Transverse colon (tissue), 4 donors: ENCODE results near the gene SELENBP1. TPM values are rescaled to one million over a fixed set of nuclear protein-coding genes. Genes with fewer than 3 reads are reported as not detected.
"Not testable (repeated sequence)": the region's sequence is repeated elsewhere in the genome, so short reads cannot be mapped to it uniquely, and the experiment has no call there.

Experiments
- DNase-seq: peaks from one replicate; pipeline ENCODE4 v3.0.0-alpha.2; 2019
- H3K27ac ChIP-seq, 4 donors: fragments of 200-600 bp; sonication (generic); 2 replicates each; pipeline ENCODE4 v1.5.1; 2016 to 2018; ENCODE audit warnings: inconsistent platforms in 4 of 4
- H3K27me3 ChIP-seq: fragments of 200-600 bp; sonication (generic); 2 replicates; pipeline ENCODE4 v1.5.1; 2017; ENCODE audit warnings: inconsistent platforms
- H3K36me3 ChIP-seq, 4 donors: fragments of 200-600 bp; sonication (generic); 2 replicates each; pipeline ENCODE4 v1.5.1; 2017 to 2019; ENCODE audit warnings: inconsistent platforms in 4 of 4
- H3K4me1 ChIP-seq, 4 donors: fragments of 200-600 bp; sonication (generic); 2 replicates each; pipeline ENCODE4 v1.5.1; 2017 to 2020; ENCODE audit warnings: inconsistent platforms in 4 of 4
- H3K4me3 ChIP-seq, 4 donors: fragments of 200-600 bp; sonication (generic); 1 replicate in 1 of 4; 2 replicates in 3 of 4; pipeline versions ENCODE4 v1.5.1 to v1.6.1; 2017 to 2019; ENCODE audit warnings: inconsistent platforms in 4 of 4
- H3K9me3 ChIP-seq, 2 donors: fragments of 200-600 bp; sonication (generic); 2 replicates each; pipeline ENCODE4 v1.5.1; 2017 to 2019; ENCODE audit warnings: inconsistent platforms in 2 of 2
- EP300 ChIP-seq: sonication (generic); formaldehyde crosslinking; IDR thresholded peaks from one replicate; pipeline ENCODE4 v1.6.1; 2017; ENCODE audit warnings: antibody characterized with exemption, low read depth
- POLR2A ChIP-seq: fragments of 450-650 bp; IDR thresholded peaks from one replicate; pipeline ENCODE4 v1.6.1; 2016; ENCODE audit warnings: antibody characterized with exemption, mild to moderate bottlenecking, moderate library complexity
- POLR2AphosphoS5 ChIP-seq, 3 donors: sonication (generic); formaldehyde crosslinking; IDR thresholded peaks; one replicate each; pipeline ENCODE4 v1.6.1; 2016; ENCODE audit warnings: antibody characterized with exemption in 3 of 3
- WGBS, 2 donors: methylation state at CpG; one replicate each; pipeline ENCODE4 v1.1.5; 2018; ENCODE audit warnings: low coverage in 1 of 2; 5-methylcytosine and 5-hydroxymethylcytosine counted together
- in situ Hi-C, 4 donors: fragments of 200-750 bp; cut with MboI; loops; one replicate each; pipeline versions ENCODE4 v1.15.0 to v1.15.1; 2017; ENCODE audit warnings: low sequenced_read_pairs in 3 of 4, low pct_ligation_motif_present in 1 of 4, low pct_unique_long_range_greater_than_20kb in 1 of 4
- intact Hi-C: fragments of 100-400 bp; cut with DNase I; formaldehyde crosslinking; loops from one replicate; pipeline ENCODE4 v1.15.1; 2023; ENCODE audit warnings: low total_unique reads
- total RNA-seq, 4 donors: library from RNA; depleted of rRNA; stranded (reverse); fragments of >200 nt; gene quantifications; one replicate each; pipeline ENCODE4 v1.1.0, GENCODE V29; 2016
- TF ChIP-seq, protein P1 (sequence below), 5 experiments: fragments of 200-600 bp in 3 of 5; fragments of 450-650 bp in 2 of 5; sonication (generic) in 3 of 5; IDR thresholded peaks; 1 replicate in 2 of 5; 2 replicates in 3 of 5; pipeline ENCODE4 v1.5.1; 2016 to 2017; ENCODE audit warnings: antibody characterized with exemption in 5 of 5, inconsistent platforms in 3 of 5, mild to moderate bottlenecking in 2 of 5, moderate library complexity in 1 of 5

SELENBP1 gene
- total RNA-seq, 4 donors from 2014 or later: 1,079 to 3,856 (median 3,214) TPM

DNA sequence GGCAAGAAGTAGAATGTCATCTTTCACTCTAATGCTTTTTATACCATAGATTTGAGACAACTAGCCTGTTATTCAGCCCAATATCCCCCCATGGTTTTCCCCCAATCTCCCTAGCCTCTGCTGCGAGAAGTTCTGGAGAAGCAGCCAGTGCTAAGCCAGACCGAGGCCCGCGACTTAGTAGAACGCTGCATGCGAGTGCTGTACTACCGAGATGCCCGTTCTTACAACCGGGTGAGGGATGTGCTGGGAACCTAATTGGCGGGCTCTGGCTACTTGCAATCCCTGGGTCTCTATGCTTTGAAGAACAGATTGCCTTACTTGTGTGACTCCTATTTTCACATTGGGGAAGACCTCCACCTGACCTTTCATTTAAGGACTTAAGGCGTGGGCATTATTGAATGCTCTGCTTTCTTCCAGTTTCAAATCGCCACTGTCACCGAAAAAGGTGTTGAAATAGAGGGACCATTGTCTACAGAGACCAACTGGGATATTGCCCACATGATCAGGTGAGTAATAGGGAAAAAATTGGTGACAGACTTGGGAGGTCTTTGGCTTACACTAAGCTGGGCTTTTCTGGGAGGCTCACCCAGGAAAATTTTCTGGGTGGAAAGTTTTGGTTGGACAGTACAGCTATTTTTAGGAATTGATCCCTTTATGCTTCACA is 28.8 kb upstream of the SELENBP1 start:
- WGBS, 2 donors: 93 to 100% methylated on average over 2 to 13 of the region's 13 CpGs
- TF ChIP-seq, protein P1, sequence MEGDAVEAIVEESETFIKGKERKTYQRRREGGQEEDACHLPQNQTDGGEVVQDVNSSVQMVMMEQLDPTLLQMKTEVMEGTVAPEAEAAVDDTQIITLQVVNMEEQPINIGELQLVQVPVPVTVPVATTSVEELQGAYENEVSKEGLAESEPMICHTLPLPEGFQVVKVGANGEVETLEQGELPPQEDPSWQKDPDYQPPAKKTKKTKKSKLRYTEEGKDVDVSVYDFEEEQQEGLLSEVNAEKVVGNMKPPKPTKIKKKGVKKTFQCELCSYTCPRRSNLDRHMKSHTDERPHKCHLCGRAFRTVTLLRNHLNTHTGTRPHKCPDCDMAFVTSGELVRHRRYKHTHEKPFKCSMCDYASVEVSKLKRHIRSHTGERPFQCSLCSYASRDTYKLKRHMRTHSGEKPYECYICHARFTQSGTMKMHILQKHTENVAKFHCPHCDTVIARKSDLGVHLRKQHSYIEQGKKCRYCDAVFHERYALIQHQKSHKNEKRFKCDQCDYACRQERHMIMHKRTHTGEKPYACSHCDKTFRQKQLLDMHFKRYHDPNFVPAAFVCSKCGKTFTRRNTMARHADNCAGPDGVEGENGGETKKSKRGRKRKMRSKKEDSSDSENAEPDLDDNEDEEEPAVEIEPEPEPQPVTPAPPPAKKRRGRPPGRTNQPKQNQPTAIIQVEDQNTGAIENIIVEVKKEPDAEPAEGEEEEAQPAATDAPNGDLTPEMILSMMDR (IDR thresholded peaks at IDR 0.05): no peak
- TF ChIP-seq POLR2A (no peak), EP300 (no peak), POLR2AphosphoS5 (IDR thresholded peaks at IDR 0.05) (no peak)
- H3K36me3 ChIP-seq: peaks cover 0 to 30% (median 10%) of the 10 kb centered on the region in 4 donors
- peak overlapping the region in 1 of 4 donors; percentile 97 for H3K27ac ChIP-seq
- in situ Hi-C loops (no loop called here), intact Hi-C loops (no loop called here)
- H3K27me3 ChIP-seq: no peaks in the 10 kb centered on the region
- H3K4me1 ChIP-seq: peaks cover 7 to 17% (median 8%) of the 10 kb centered on the region in 4 donors
- H3K9me3 ChIP-seq: no peaks in the 10 kb centered on the region
- no peak for DNase-seq
- H3K4me3 ChIP-seq: no peak overlapping the region

DNA sequence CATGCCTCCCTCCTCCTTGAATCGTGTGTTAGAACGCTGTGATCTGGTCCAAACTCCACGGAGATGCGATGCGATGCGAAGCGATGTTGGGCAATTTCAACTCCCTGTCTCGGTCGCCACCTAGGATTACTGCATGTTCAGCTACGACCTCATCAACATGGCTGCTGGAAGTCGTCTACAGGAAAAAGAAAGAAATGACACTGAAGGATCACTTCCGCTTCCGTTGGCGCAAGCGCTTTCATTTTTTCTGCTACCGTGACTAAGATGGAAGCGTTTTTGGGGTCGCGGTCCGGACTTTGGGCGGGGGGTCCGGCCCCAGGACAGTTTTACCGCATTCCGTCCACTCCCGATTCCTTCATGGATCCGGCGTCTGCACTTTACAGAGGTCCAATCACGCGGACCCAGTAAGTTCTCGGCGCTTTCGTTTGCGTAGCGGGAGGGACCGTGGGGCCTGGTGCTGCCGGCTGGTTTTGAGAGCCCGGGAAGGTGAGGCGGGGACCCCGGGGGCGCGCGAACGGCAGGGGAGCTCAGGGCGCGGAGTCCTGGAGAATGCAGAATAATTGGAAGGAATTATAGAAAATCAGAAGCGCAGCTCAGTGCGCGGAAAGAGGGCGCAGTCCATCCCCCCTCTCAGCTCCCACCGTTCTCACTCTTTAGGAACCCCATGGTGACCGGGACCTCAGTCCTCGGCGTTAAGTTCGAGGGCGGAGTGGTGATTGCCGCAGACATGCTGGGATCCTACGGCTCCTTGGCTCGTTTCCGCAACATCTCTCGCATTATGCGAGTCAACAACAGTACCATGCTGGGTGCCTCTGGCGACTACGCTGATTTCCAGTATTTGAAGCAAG is 27.0 kb upstream of the SELENBP1 start, which contains the start of gene PSMB4:
Gene PSMB4 (plus strand): TSS at position 250 of the 848 bp plus-strand sequence. CDS start 15 bp downstream, at position 265.
- Histone ChIP-seq H3K27me3 (no peaks in the 10 kb centered on the region), H3K9me3 (no peaks in the 10 kb centered on the region), H3K4me3 (peak within 1 kb of the TSS; percentile 78 to 100 (median 83)), H3K4me1 (peaks cover 7 to 17% (median 8%) of the 10 kb centered on the region in 4 donors), H3K27ac (peak within 1 kb of the TSS; percentile 89 to 97 (median 92)), H3K36me3 (peaks cover 0 to 13% (median 4%) of the 10 kb centered on the region in 4 donors)
- in situ Hi-C loops (loop anchor here in 1 of 4 donors (10.0 kb wide), 1 partner anchor 95 kb away; no protein-coding TSS in a partner anchor), intact Hi-C loops (loop anchor here (2.0 kb wide), 1 partner anchor 27 kb away; the partner anchor contains the start of gene SELENBP1)
- peak; percentile 89 for DNase-seq
- TF ChIP-seq, protein P1 (IDR thresholded peaks at IDR 0.05): peak in 3 of 5 experiments; percentile 29 to 50 (median 48)
- TF ChIP-seq POLR2AphosphoS5 (IDR thresholded peaks at IDR 0.05) (peak; percentile 86 to 98 (median 96)), POLR2A (peak; percentile 75), EP300 (no peak)
- 0 to 1% methylated on average over 7 to 63 of the region's 63 CpGs for WGBS, 2 donors

DNA sequence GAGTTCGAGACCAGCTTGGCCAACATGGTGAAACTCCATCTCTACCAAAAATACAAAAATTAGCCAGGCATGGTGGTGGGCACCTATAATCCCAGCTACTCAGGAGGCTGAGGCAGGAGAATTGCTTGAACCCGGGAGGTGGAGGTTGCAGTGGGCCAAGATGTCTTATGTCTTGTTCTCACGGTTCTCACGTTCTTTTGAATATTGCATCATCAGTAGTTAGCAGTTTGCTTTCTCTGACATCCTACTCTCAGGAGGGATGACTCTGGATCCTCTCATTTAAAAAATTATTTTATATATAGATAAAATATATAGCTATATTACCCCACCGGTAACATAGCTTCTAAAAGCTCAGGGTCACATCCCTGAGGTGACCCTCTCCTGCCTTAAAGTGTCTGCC is 23.8 kb upstream of the SELENBP1 start:
- 87 to 98% methylated on average over 4 to 5 of the region's 5 CpGs for WGBS, 2 donors
- H3K27ac ChIP-seq, H3K9me3 ChIP-seq, intact Hi-C loops, DNase-seq, H3K4me3 ChIP-seq, H3K27me3 ChIP-seq, H3K36me3 ChIP-seq: not testable (repeated sequence)
- in situ Hi-C loops: loop anchor here in 1 of 4 donors (10.0 kb wide), 1 partner anchor 91 kb away; no protein-coding TSS in a partner anchor
- H3K4me1 ChIP-seq: peaks cover 7 to 28% (median 8%) of the 10 kb centered on the region in 4 donors

DNA sequence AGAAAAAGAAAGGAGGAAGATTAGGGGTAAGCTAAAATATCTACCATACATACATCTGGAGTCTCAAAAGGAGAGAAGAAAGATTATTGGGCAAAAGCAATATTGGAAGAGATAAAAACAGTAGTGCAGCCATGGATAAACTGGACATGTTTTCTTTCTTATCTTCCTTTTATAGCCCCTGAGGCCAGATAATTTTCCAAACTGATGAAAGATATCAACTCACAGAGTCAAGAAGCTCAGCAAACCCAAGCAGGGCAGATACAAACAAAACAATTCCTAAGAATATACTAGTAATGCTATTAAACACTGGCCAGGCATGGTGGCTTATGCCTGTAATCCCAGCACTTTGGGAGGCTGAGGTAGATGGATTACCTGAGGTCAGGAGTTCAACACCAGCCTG is 21.1 kb upstream of the SELENBP1 start:
- H3K4me3 ChIP-seq: no peak overlapping the region
- in situ Hi-C loops (loop anchor here in 1 of 4 donors (10.0 kb wide), 1 partner anchor 89 kb away; no protein-coding TSS in a partner anchor), intact Hi-C loops (no loop called here)
- H3K4me1 ChIP-seq: peaks cover 0 to 18% (median 0%) of the 10 kb centered on the region in 4 donors
- TF ChIP-seq, protein P1 (IDR thresholded peaks at IDR 0.05): no peak
- TF ChIP-seq POLR2AphosphoS5 (IDR thresholded peaks at IDR 0.05): no peak
- TF ChIP-seq POLR2A: no peak
- TF ChIP-seq EP300: no peak
- no peaks in the 10 kb centered on the region for H3K36me3 ChIP-seq
- DNase-seq: no peak
- no peaks in the 10 kb centered on the region for H3K27me3 ChIP-seq
- H3K27ac ChIP-seq: no peak overlapping the region
- no peaks in the 10 kb centered on the region for H3K9me3 ChIP-seq
